ENCODE results near the gene SRCIN1. TPM values are rescaled to one million over a fixed set of nuclear protein-coding genes. Genes with fewer than 3 reads are reported as not detected.

The SRCIN1 gene
- polyA plus RNA-seq, 2 donors = 2.2 to 2.5 TPM

GRCh38 chr17:38584350-38584925, 21.3 kb downstream of the SRCIN1 start:
- Histone ChIP-seq H3K36me3 (ENCODE audit: control insufficient read depth in 2 of 2, insufficient read depth in 2 of 2, low read length in 1 of 2) (no peaks in the 10 kb centered on the region), H3K4me1 (ENCODE audit: control insufficient read depth in 2 of 2, insufficient read depth in 2 of 2, low read length in 1 of 2) (peaks cover 0 to 11% of the 10 kb centered on the region in 2 donors), H3K4me3 (ENCODE audit: low read depth in 1 of 2, low read length in 2 of 2) (no peak overlapping the region), H3K27me3 (ENCODE audit: control insufficient read depth in 1 of 2, insufficient read depth in 2 of 2, low read length in 2 of 2) (no peaks in the 10 kb centered on the region), H3K27ac (ENCODE audit: low read depth in 2 of 2, low read length in 1 of 2) (peak overlapping the region in 1 of 2 donors; percentile 8), H3K9me3 (ENCODE audit: control insufficient read depth in 2 of 2, insufficient read depth in 1 of 2, low read depth in 1 of 2, low read length in 1 of 2) (no peaks in the 10 kb centered on the region)
- WGBS, 2 donors = 7 to 8% methylated on average over 19 of the region's 19 CpGs

- WGBS, 2 donors = 62 to 72% methylated on average over 14 of the region's 14 CpGs
- no peak overlapping the region for H3K4me3 ChIP-seq (ENCODE audit: low read depth in 1 of 2, low read length in 2 of 2)
- H3K27me3 ChIP-seq (ENCODE audit: control insufficient read depth in 1 of 2, insufficient read depth in 2 of 2, low read length in 2 of 2) = no peaks in the 10 kb centered on the region
- peak overlapping the region in 1 of 2 donors; percentile 8 for H3K27ac ChIP-seq (ENCODE audit: low read depth in 2 of 2, low read length in 1 of 2)
- H3K4me1 ChIP-seq (ENCODE audit: control insufficient read depth in 2 of 2, insufficient read depth in 2 of 2, low read length in 1 of 2) = peaks cover 0 to 11% of the 10 kb centered on the region in 2 donors
- no peaks in the 10 kb centered on the region for H3K9me3 ChIP-seq (ENCODE audit: control insufficient read depth in 2 of 2, insufficient read depth in 1 of 2, low read depth in 1 of 2, low read length in 1 of 2)
- no peaks in the 10 kb centered on the region for H3K36me3 ChIP-seq (ENCODE audit: control insufficient read depth in 2 of 2, insufficient read depth in 2 of 2, low read length in 1 of 2)
These were observed 21.9 kb downstream of the SRCIN1 start for GRCh38 chr17:38583828-38584349.

- 68 to 74% methylated on average over 3 of the region's 3 CpGs for WGBS, 2 donors
- Histone ChIP-seq H3K4me1 (ENCODE audit: control insufficient read depth in 2 of 2, insufficient read depth in 2 of 2, low read length in 1 of 2) (peaks cover 3 to 11% of the 10 kb centered on the region in 2 donors), H3K27ac (ENCODE audit: low read depth in 2 of 2, low read length in 1 of 2) (no peak overlapping the region), H3K4me3 (ENCODE audit: low read depth in 1 of 2, low read length in 2 of 2) (no peak overlapping the region), H3K36me3 (ENCODE audit: control insufficient read depth in 2 of 2, insufficient read depth in 2 of 2, low read length in 1 of 2) (no peaks in the 10 kb centered on the region), H3K9me3 (ENCODE audit: control insufficient read depth in 2 of 2, insufficient read depth in 1 of 2, low read depth in 1 of 2, low read length in 1 of 2) (no peaks in the 10 kb centered on the region), H3K27me3 (ENCODE audit: control insufficient read depth in 1 of 2, insufficient read depth in 2 of 2, low read length in 2 of 2) (no peaks in the 10 kb centered on the region)
These were observed 22.6 kb downstream of the SRCIN1 start for GRCh38 chr17:38583176-38583575.

GRCh38 chr17:38582069-38582468, 23.7 kb downstream of the SRCIN1 start:
- no peaks in the 10 kb centered on the region for H3K36me3 ChIP-seq (ENCODE audit: control insufficient read depth in 2 of 2, insufficient read depth in 2 of 2, low read length in 1 of 2)
- no peaks in the 10 kb centered on the region for H3K9me3 ChIP-seq (ENCODE audit: control insufficient read depth in 2 of 2, insufficient read depth in 1 of 2, low read depth in 1 of 2, low read length in 1 of 2)
- H3K4me1 ChIP-seq (ENCODE audit: control insufficient read depth in 2 of 2, insufficient read depth in 2 of 2, low read length in 1 of 2) = peaks cover 3 to 11% of the 10 kb centered on the region in 2 donors
- H3K27ac ChIP-seq (ENCODE audit: low read depth in 2 of 2, low read length in 1 of 2) = no peak overlapping the region
- no peak overlapping the region for H3K4me3 ChIP-seq (ENCODE audit: low read depth in 1 of 2, low read length in 2 of 2)
- H3K27me3 ChIP-seq (ENCODE audit: control insufficient read depth in 1 of 2, insufficient read depth in 2 of 2, low read length in 2 of 2) = peaks cover 0 to 5% of the 10 kb centered on the region in 2 donors

- Histone ChIP-seq H3K36me3 (ENCODE audit: control insufficient read depth in 2 of 2, insufficient read depth in 2 of 2, low read length in 1 of 2) (no peaks in the 10 kb centered on the region), H3K27me3 (ENCODE audit: control insufficient read depth in 1 of 2, insufficient read depth in 2 of 2, low read length in 2 of 2) (peaks cover 0 to 5% of the 10 kb centered on the region in 2 donors)
- WGBS, 2 donors = 15 to 27% methylated on average over 7 of the region's 7 CpGs
These were observed 25.8 kb downstream of the SRCIN1 start for GRCh38 chr17:38579934-38580333.

GRCh38 chr17:38579083-38579480, 26.7 kb downstream of the SRCIN1 start:
- H3K4me1 ChIP-seq (ENCODE audit: control insufficient read depth in 2 of 2, insufficient read depth in 2 of 2, low read length in 1 of 2) = peaks cover 3 to 6% of the 10 kb centered on the region in 2 donors
- H3K36me3 ChIP-seq (ENCODE audit: control insufficient read depth in 2 of 2, insufficient read depth in 2 of 2, low read length in 1 of 2) = no peaks in the 10 kb centered on the region
- H3K27ac ChIP-seq (ENCODE audit: low read depth in 2 of 2, low read length in 1 of 2) = no peak overlapping the region
- H3K9me3 ChIP-seq (ENCODE audit: control insufficient read depth in 2 of 2, insufficient read depth in 1 of 2, low read depth in 1 of 2, low read length in 1 of 2) = no peaks in the 10 kb centered on the region
- 32 to 40% methylated on average over 7 of the region's 7 CpGs for WGBS, 2 donors
- H3K27me3 ChIP-seq (ENCODE audit: control insufficient read depth in 1 of 2, insufficient read depth in 2 of 2, low read length in 2 of 2) = peaks cover 0 to 5% of the 10 kb centered on the region in 2 donors
- H3K4me3 ChIP-seq (ENCODE audit: low read depth in 1 of 2, low read length in 2 of 2) = no peak overlapping the region

More at GRCh38 chr17:38579934-38580333, 25.8 kb downstream of the SRCIN1 start:
- H3K9me3 ChIP-seq (ENCODE audit: control insufficient read depth in 2 of 2, insufficient read depth in 1 of 2, low read depth in 1 of 2, low read length in 1 of 2) = no peaks in the 10 kb centered on the region
- H3K4me3 ChIP-seq (ENCODE audit: low read depth in 1 of 2, low read length in 2 of 2) = no peak overlapping the region
- H3K4me1 ChIP-seq (ENCODE audit: control insufficient read depth in 2 of 2, insufficient read depth in 2 of 2, low read length in 1 of 2) = peaks cover 3 to 10% of the 10 kb centered on the region in 2 donors
- H3K27ac ChIP-seq (ENCODE audit: low read depth in 2 of 2, low read length in 1 of 2) = no peak overlapping the region

- no peaks in the 10 kb centered on the region for H3K9me3 ChIP-seq (ENCODE audit: control insufficient read depth in 2 of 2, insufficient read depth in 1 of 2, low read depth in 1 of 2, low read length in 1 of 2)
- H3K4me1 ChIP-seq (ENCODE audit: control insufficient read depth in 2 of 2, insufficient read depth in 2 of 2, low read length in 1 of 2) = peaks cover 3% of the 10 kb centered on the region in 2 donors
- H3K27ac ChIP-seq (ENCODE audit: low read depth in 2 of 2, low read length in 1 of 2) = no peak overlapping the region
- H3K27me3 ChIP-seq (ENCODE audit: control insufficient read depth in 1 of 2, insufficient read depth in 2 of 2, low read length in 2 of 2) = peaks cover 0 to 7% of the 10 kb centered on the region in 2 donors
- WGBS, 2 donors = 3 to 9% methylated on average over 63 of the region's 63 CpGs
- no peak overlapping the region for H3K4me3 ChIP-seq (ENCODE audit: low read depth in 1 of 2, low read length in 2 of 2)
- H3K36me3 ChIP-seq (ENCODE audit: control insufficient read depth in 2 of 2, insufficient read depth in 2 of 2, low read length in 1 of 2) = no peaks in the 10 kb centered on the region
These were observed 27.3 kb downstream of the SRCIN1 start for GRCh38 chr17:38578229-38579082.

GRCh38 chr17:38577645-38578173, 28.0 kb downstream of the SRCIN1 start:
- H3K4me3 ChIP-seq (ENCODE audit: low read depth in 1 of 2, low read length in 2 of 2) = no peak overlapping the region
- no peaks in the 10 kb centered on the region for H3K9me3 ChIP-seq (ENCODE audit: control insufficient read depth in 2 of 2, insufficient read depth in 1 of 2, low read depth in 1 of 2, low read length in 1 of 2)
- H3K27ac ChIP-seq (ENCODE audit: low read depth in 2 of 2, low read length in 1 of 2) = no peak overlapping the region
- WGBS, 2 donors = 42 to 50% methylated on average over 12 of the region's 12 CpGs
- no peaks in the 10 kb centered on the region for H3K36me3 ChIP-seq (ENCODE audit: control insufficient read depth in 2 of 2, insufficient read depth in 2 of 2, low read length in 1 of 2)
- H3K27me3 ChIP-seq (ENCODE audit: control insufficient read depth in 1 of 2, insufficient read depth in 2 of 2, low read length in 2 of 2) = peaks cover 0 to 8% of the 10 kb centered on the region in 2 donors
- H3K4me1 ChIP-seq (ENCODE audit: control insufficient read depth in 2 of 2, insufficient read depth in 2 of 2, low read length in 1 of 2) = peaks cover 3% of the 10 kb centered on the region in 2 donors

- Histone ChIP-seq H3K27ac (ENCODE audit: low read depth in 2 of 2, low read length in 1 of 2) (no peak overlapping the region), H3K4me1 (ENCODE audit: control insufficient read depth in 2 of 2, insufficient read depth in 2 of 2, low read length in 1 of 2) (peaks cover 3% of the 10 kb centered on the region in 2 donors), H3K36me3 (ENCODE audit: control insufficient read depth in 2 of 2, insufficient read depth in 2 of 2, low read length in 1 of 2) (no peaks in the 10 kb centered on the region), H3K4me3 (ENCODE audit: low read depth in 1 of 2, low read length in 2 of 2) (no peak overlapping the region), H3K9me3 (ENCODE audit: control insufficient read depth in 2 of 2, insufficient read depth in 1 of 2, low read depth in 1 of 2, low read length in 1 of 2) (no peaks in the 10 kb centered on the region), H3K27me3 (ENCODE audit: control insufficient read depth in 1 of 2, insufficient read depth in 2 of 2, low read length in 2 of 2) (peaks cover 0 to 10% of the 10 kb centered on the region in 2 donors)
- 70 to 74% methylated on average over 3 of the region's 3 CpGs for WGBS, 2 donors
These were observed 28.5 kb downstream of the SRCIN1 start for GRCh38 chr17:38577244-38577643.
